ENCODE results near the gene PHF19.
A peak's percentile ranks its signal among the peaks of the same experiment; 100 is the strongest.

- TF ChIP-seq CTCF (IDR thresholded peaks at IDR 0.05) (no peak), POLR2A (IDR thresholded peaks at IDR 0.05) (peak in 1 of 2 donors; percentile 36), POLR2AphosphoS5 (IDR thresholded peaks at IDR 0.05; ENCODE audit: insufficient read depth in 1 of 2, low read depth in 1 of 2) (peak; percentile 81 to 96)
Measured at GRCh38 chr9:120842685-120843485, 34.1 kb downstream of the PHF19 start, which contains the start of gene PSMD5.
